ENCODE results near the gene MBOAT2.
A peak's percentile ranks its signal among the peaks of the same experiment; 100 is the strongest.

Gene MBOAT2

DNA sequence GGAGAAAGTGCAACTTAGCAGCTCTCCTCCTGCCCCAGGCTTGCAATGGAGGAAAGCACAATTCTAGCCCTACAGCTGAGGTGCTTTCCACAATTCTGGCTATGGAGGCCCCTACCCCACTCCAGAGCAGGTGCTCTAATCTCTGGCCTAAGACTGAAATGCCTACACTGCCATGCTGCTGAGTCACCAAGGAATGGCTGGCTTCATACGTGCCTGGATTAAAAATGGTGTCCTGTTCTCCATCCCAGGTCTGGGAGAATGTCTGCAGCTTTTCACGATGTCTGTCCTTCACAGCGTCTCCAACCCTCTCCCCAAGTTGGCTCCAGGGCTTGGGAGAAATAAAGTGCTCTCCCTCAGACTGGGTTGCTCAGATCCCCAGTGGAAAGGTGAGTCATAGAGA, 48.5 kb downstream of the MBOAT2 start:
- Histone ChIP-seq H3K27me3 (ENCODE audit: insufficient read depth, low read length) (no peaks in the 10 kb centered on the region), H3K36me3 (ENCODE audit: control insufficient read depth in 1 of 2, insufficient read depth in 2 of 2, low read length in 2 of 2) (peaks cover 2 to 7% of the 10 kb centered on the region in 2 experiments), H4K91ac (ENCODE audit: low read depth, low read length) (no peak overlapping the region), H3K9me3 (ENCODE audit: insufficient read depth, low read depth, low read length) (peaks cover 4% of the 10 kb centered on the region), H3K4ac (ENCODE audit: low read depth, low read length) (no peak overlapping the region), H3K4me2 (ENCODE audit: low read length) (no peak overlapping the region), H3K23ac (ENCODE audit: low read length) (no peak overlapping the region), H3K27ac (ENCODE audit: low read depth, low read length) (no peak overlapping the region), H3K4me1 (ENCODE audit: control insufficient read depth in 1 of 2, insufficient read depth in 2 of 2, low read length in 2 of 2) (peaks cover 4 to 6% of the 10 kb centered on the region in 2 experiments), H4K12ac (ENCODE audit: low read depth, low read length) (no peak overlapping the region), H3K14ac (ENCODE audit: low read length) (no peak overlapping the region), H2AFZ (ENCODE audit: insufficient read depth, low read length, poor library complexity) (no peak overlapping the region), H2BK12ac (ENCODE audit: low read length) (no peak overlapping the region), H3K79me2 (ENCODE audit: control insufficient read depth, insufficient read depth, low read length, poor library complexity) (no peaks in the 10 kb centered on the region), H3K9ac (ENCODE audit: low read length) (no peak overlapping the region), H2BK120ac (ENCODE audit: insufficient read depth, low read length, poor library complexity) (no peak overlapping the region), H3K4me3 (ENCODE audit: low read depth, low read length) (no peak overlapping the region), H2BK5ac (ENCODE audit: low read depth, low read length, poor library complexity) (no peak overlapping the region), H2AK5ac (ENCODE audit: low read length) (no peak overlapping the region), H4K8ac (ENCODE audit: low read depth, low read length) (no peak overlapping the region), H3K79me1 (ENCODE audit: low read length) (no peaks in the 10 kb centered on the region), H3K18ac (ENCODE audit: low read length) (no peak overlapping the region)
- WGBS (ENCODE audit: extremely low coverage, insufficient coverage, insufficient read length), result no CpG with 5 or more reads among the region's 3 CpGs
- peak; percentile 4 to 6 for DNase-seq

DNA sequence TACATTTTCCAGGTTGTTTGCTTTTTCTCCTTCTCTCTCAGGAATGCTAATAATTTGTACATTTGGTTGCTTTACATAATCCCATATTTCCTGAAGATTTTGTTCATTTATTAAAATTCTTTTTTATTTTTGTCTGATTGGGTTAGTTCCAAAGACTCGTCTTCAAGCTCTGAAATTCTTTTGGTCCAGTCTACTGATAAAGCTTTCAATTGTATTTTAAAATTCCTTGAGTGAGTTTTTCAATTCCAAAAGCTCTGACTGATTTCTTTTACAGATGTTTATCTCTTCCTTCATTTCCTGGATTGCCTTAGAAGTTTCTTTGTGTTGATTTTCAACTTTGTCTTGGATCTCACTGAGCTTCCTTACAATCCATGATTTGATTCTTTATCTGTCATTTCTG, 50.0 kb downstream of the MBOAT2 start:
- Histone ChIP-seq H3K4me2 (ENCODE audit: low read length) (no peak overlapping the region), H3K23ac (ENCODE audit: low read length) (no peak overlapping the region), H3K18ac (ENCODE audit: low read length) (no peak overlapping the region), H3K14ac (ENCODE audit: low read length) (no peak overlapping the region), H4K12ac (ENCODE audit: low read depth, low read length) (no peak overlapping the region), H2BK120ac (ENCODE audit: insufficient read depth, low read length, poor library complexity) (no peak overlapping the region), H4K91ac (ENCODE audit: low read depth, low read length) (no peak overlapping the region), H3K79me1 (ENCODE audit: low read length) (no peaks in the 10 kb centered on the region), H3K9me3 (ENCODE audit: insufficient read depth, low read depth, low read length) (peaks cover 4% of the 10 kb centered on the region), H2BK5ac (ENCODE audit: low read depth, low read length, poor library complexity) (no peak overlapping the region), H3K36me3 (ENCODE audit: control insufficient read depth in 1 of 2, insufficient read depth in 2 of 2, low read length in 2 of 2) (peaks cover 2 to 7% of the 10 kb centered on the region in 2 experiments), H2AFZ (ENCODE audit: insufficient read depth, low read length, poor library complexity) (no peak overlapping the region), H3K9ac (ENCODE audit: low read length) (no peak overlapping the region), H3K4ac (ENCODE audit: low read depth, low read length) (no peak overlapping the region), H2BK12ac (ENCODE audit: low read length) (no peak overlapping the region), H3K4me1 (ENCODE audit: control insufficient read depth in 1 of 2, insufficient read depth in 2 of 2, low read length in 2 of 2) (peaks cover 4 to 6% of the 10 kb centered on the region in 2 experiments), H3K27me3 (ENCODE audit: insufficient read depth, low read length) (no peaks in the 10 kb centered on the region), H3K79me2 (ENCODE audit: control insufficient read depth, insufficient read depth, low read length, poor library complexity) (no peaks in the 10 kb centered on the region), H3K4me3 (ENCODE audit: low read depth, low read length) (no peak overlapping the region), H2AK5ac (ENCODE audit: low read length) (no peak overlapping the region), H3K27ac (ENCODE audit: low read depth, low read length) (no peak overlapping the region), H4K8ac (ENCODE audit: low read depth, low read length) (no peak overlapping the region)
- no peak for DNase-seq
- whole genome bisulfite sequencing (ENCODE audit: extremely low coverage, insufficient coverage, insufficient read length), result no CpG with 5 or more reads among the region's 1 CpG

DNA sequence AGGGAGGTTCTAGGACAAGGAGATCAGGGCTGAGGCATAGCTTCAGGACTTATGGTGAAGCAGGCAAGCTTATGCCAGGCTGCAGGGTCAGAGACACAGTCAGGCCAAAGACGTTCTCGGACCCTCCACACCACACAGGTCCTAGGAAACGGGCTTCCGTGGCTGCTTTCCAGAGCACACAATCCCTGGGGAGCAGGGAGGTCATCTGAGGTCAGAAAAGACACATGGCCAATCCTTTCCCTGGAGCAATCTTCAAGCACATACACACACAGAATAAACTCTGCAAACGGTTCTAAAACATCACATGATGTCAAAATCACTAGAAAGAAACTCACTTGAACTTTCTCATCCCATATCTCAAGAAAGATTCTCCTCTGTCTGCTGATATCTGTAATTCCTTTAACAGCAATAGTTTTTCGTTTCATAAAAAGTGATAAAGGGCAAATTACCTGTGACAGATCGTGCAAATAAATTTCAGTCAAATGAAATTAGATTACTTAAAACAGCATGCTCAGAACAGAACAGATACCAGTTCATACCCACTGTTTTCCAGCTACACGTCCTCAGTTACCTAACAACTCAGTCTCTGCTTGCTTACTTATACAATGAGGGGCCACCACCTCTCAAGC, 63.9 kb downstream of the MBOAT2 start:
- Histone ChIP-seq H3K27me3 (ENCODE audit: insufficient read depth, low read length) (no peaks in the 10 kb centered on the region), H3K4me2 (ENCODE audit: low read length) (no peak overlapping the region), H2AK5ac (ENCODE audit: low read length) (no peak overlapping the region), H3K79me1 (ENCODE audit: low read length) (no peaks in the 10 kb centered on the region), H4K91ac (ENCODE audit: low read depth, low read length) (no peak overlapping the region), H3K4ac (ENCODE audit: low read depth, low read length) (no peak overlapping the region), H3K4me3 (ENCODE audit: low read depth, low read length) (no peak overlapping the region), H2AFZ (ENCODE audit: insufficient read depth, low read length, poor library complexity) (no peak overlapping the region), H2BK5ac (ENCODE audit: low read depth, low read length, poor library complexity) (no peak overlapping the region), H3K9me3 (ENCODE audit: insufficient read depth, low read depth, low read length) (no peaks in the 10 kb centered on the region), H4K8ac (ENCODE audit: low read depth, low read length) (no peak overlapping the region), H2BK120ac (ENCODE audit: insufficient read depth, low read length, poor library complexity) (no peak overlapping the region), H3K79me2 (ENCODE audit: control insufficient read depth, insufficient read depth, low read length, poor library complexity) (no peaks in the 10 kb centered on the region), H3K36me3 (ENCODE audit: control insufficient read depth in 1 of 2, insufficient read depth in 2 of 2, low read length in 2 of 2) (no peaks in the 10 kb centered on the region), H3K18ac (ENCODE audit: low read length) (no peak overlapping the region), H3K27ac (ENCODE audit: low read depth, low read length) (no peak overlapping the region), H3K23ac (ENCODE audit: low read length) (no peak overlapping the region), H2BK12ac (ENCODE audit: low read length) (no peak overlapping the region), H3K9ac (ENCODE audit: low read length) (no peak overlapping the region), H3K4me1 (ENCODE audit: control insufficient read depth in 1 of 2, insufficient read depth in 2 of 2, low read length in 2 of 2) (no peaks in the 10 kb centered on the region), H4K12ac (ENCODE audit: low read depth, low read length) (no peak overlapping the region), H3K14ac (ENCODE audit: low read length) (no peak overlapping the region)
- no peak for DNase-seq
- no CpG with 5 or more reads among the region's 8 CpGs for WGBS (ENCODE audit: extremely low coverage, insufficient coverage, insufficient read length)

DNA sequence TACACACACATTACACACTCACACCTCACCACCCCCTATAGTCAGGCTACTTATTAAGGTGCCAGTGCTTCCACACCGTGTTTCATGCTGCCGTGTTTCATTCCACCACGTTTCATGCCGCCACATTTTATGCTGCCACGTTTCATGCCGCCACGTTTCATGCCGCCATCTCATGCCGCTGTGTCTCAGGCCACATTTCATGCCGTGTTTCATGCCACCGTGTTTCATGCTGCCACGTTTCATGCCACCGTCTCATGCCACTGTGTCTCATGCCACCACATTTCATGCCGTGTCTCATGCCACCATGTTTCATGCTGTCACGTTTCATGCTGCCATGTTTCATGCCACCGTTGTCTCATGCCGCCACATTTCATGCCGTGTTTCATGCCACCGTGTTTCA, 65.1 kb downstream of the MBOAT2 start:
- no peak overlapping the region for H3K14ac ChIP-seq (ENCODE audit: low read length)
- H3K23ac ChIP-seq (ENCODE audit: low read length), result no peak overlapping the region
- H3K36me3 ChIP-seq (ENCODE audit: control insufficient read depth in 1 of 2, insufficient read depth in 2 of 2, low read length in 2 of 2), result no peaks in the 10 kb centered on the region
- WGBS (ENCODE audit: extremely low coverage, insufficient coverage, insufficient read length), result no CpG with 5 or more reads among the region's 19 CpGs
- H4K12ac ChIP-seq (ENCODE audit: low read depth, low read length), result no peak overlapping the region
- no peak overlapping the region for H2AK5ac ChIP-seq (ENCODE audit: low read length)
- no peak overlapping the region for H2BK120ac ChIP-seq (ENCODE audit: insufficient read depth, low read length, poor library complexity)
- H3K4ac ChIP-seq (ENCODE audit: low read depth, low read length), result no peak overlapping the region
- H3K18ac ChIP-seq (ENCODE audit: low read length), result no peak overlapping the region
- no peaks in the 10 kb centered on the region for H3K79me2 ChIP-seq (ENCODE audit: control insufficient read depth, insufficient read depth, low read length, poor library complexity)
- H3K4me2 ChIP-seq (ENCODE audit: low read length), result no peak overlapping the region
- H2BK12ac ChIP-seq (ENCODE audit: low read length), result no peak overlapping the region
- no peak overlapping the region for H3K27ac ChIP-seq (ENCODE audit: low read depth, low read length)
- H2BK5ac ChIP-seq (ENCODE audit: low read depth, low read length, poor library complexity), result no peak overlapping the region
- H3K79me1 ChIP-seq (ENCODE audit: low read length), result no peaks in the 10 kb centered on the region
- no peak overlapping the region for H3K9ac ChIP-seq (ENCODE audit: low read length)
- no peak overlapping the region for H4K8ac ChIP-seq (ENCODE audit: low read depth, low read length)
- no peak overlapping the region for H4K91ac ChIP-seq (ENCODE audit: low read depth, low read length)
- H3K27me3 ChIP-seq (ENCODE audit: insufficient read depth, low read length), result no peaks in the 10 kb centered on the region
- no peak overlapping the region for H2AFZ ChIP-seq (ENCODE audit: insufficient read depth, low read length, poor library complexity)
- H3K9me3 ChIP-seq (ENCODE audit: insufficient read depth, low read depth, low read length), result no peaks in the 10 kb centered on the region
- no peak overlapping the region for H3K4me3 ChIP-seq (ENCODE audit: low read depth, low read length)
- H3K4me1 ChIP-seq (ENCODE audit: control insufficient read depth in 1 of 2, insufficient read depth in 2 of 2, low read length in 2 of 2), result no peaks in the 10 kb centered on the region
- no peak for DNase-seq
